ENCODE measurements around the gene PIAS4.

Gene PIAS4

DNA sequence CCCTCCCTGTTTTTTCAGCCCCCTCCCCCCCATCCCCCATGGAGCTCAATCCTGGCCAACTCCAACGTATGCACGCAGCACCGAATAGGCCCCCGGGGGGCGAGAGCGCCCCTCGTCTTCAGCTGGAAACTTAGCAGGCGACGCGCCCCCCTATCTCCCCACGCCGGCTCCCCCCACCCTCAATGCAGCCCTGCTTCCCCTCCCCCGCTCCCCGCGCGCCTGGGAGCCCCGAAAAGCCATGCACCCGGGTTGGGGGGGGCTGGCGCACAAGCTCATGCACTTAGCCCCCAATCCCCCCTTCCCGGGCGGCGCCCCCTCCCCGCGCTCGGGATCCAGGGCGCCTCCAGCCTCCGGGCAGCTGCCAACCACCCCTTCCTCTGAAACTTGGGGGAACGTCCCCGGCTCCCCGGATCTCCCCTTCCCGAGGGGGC lies 58.7 kb downstream of the PIAS4 start:
- no peak for TF ChIP-seq CTCF (IDR thresholded peaks at IDR 0.05; ENCODE audit: control extremely low read depth, extremely low read depth, low read depth, missing control alignments)
- POLR2A ChIA-PET = no interaction called here
- CTCF ChIA-PET = no interaction called here
- no peak for DNase-seq (ENCODE audit: extremely low spot score)

DNA sequence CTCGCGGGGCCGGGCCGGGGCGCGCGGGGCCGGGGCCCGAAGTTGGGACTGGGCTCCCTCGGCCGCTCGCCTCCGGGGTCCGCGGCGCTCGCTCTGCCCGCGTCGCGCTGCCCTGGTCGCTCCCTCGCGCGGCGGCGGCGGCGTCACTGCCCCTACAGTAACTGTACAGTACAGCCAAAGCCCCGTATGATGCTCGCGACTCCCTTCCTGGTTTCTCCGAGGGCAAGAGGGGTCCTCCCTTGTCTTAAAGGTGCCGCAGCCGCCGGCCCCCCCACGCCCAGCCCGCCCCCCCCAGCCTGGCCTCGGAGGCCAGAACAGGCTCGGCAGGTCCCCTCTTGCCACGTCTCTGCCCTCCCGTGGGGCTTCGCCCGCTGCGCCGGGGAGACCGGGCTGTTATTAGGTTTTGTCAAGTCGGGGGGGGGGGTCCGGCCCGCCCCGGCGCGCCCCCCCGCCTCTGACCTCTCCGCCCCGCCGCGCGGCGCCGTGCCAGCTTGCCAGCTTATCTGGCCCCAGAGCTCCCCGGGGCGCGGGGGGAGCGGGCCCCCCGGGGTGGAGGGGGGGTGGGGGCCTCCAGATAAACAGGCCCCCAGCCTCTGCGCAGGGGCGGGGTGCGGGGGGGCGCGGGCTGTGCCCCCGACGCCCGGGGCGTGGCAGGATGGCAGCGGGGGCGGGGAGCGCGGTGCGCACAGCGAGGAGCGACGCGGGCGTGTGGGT lies 59.3 kb downstream of the PIAS4 start, which contains the start of gene ZBTB7A:
ZBTB7A (minus strand) TSS at position 218 of the 714 bp plus-strand sequence. CDS start 11,667 bp downstream, outside the sequence.
- no peak for TF ChIP-seq CTCF (IDR thresholded peaks at IDR 0.05; ENCODE audit: control extremely low read depth, extremely low read depth, low read depth, missing control alignments)
- POLR2A ChIA-PET = interaction anchor here (0.5 kb wide), 1 partner anchor 20 kb away, joined by 3 read pairs; no protein-coding TSS in a partner anchor
- DNase-seq (ENCODE audit: extremely low spot score) = peak; percentile 77
- CTCF ChIA-PET = no interaction called here

DNA sequence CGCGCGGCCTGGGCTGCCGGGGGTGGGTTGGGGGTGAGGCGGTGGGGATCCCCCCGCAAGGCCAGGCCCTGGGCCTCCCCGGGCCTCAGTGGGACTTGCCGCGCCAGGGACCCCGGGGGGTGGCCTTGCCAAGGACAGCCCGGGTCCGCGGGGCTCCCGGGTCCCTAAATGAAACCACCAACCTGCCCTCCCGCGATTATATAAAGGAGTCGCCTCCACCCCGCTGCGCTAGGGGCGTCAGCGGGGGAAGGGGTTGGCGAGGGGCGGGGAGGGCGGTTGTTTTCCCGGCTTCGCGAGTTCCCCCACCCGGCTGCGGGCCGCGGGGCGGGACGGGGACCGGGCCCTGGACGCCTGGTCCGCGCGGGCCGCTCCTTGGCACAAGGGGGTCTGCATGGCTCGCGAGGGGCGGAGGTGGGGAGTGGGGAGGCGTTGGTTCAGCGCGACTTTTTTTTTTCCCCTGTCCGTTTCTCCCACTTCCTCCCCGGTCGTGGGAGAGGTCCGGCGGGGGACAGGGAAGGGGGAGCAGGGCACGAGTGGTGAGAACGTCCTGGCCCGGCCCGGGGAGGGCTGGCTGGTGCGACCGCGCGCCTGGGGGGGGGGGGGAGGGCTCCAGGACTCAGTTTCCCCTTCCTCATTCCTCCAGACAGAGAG lies 60.0 kb downstream of the PIAS4 start:
- DNase-seq (ENCODE audit: extremely low spot score) = no peak
- ChIA-PET POLR2A (interaction anchor here (0.6 kb wide), 1 partner anchor 21 kb away, joined by 4 read pairs; no protein-coding TSS in a partner anchor), CTCF (no interaction called here)
- TF ChIP-seq CTCF (IDR thresholded peaks at IDR 0.05; ENCODE audit: control extremely low read depth, extremely low read depth, low read depth, missing control alignments) = no peak

DNA sequence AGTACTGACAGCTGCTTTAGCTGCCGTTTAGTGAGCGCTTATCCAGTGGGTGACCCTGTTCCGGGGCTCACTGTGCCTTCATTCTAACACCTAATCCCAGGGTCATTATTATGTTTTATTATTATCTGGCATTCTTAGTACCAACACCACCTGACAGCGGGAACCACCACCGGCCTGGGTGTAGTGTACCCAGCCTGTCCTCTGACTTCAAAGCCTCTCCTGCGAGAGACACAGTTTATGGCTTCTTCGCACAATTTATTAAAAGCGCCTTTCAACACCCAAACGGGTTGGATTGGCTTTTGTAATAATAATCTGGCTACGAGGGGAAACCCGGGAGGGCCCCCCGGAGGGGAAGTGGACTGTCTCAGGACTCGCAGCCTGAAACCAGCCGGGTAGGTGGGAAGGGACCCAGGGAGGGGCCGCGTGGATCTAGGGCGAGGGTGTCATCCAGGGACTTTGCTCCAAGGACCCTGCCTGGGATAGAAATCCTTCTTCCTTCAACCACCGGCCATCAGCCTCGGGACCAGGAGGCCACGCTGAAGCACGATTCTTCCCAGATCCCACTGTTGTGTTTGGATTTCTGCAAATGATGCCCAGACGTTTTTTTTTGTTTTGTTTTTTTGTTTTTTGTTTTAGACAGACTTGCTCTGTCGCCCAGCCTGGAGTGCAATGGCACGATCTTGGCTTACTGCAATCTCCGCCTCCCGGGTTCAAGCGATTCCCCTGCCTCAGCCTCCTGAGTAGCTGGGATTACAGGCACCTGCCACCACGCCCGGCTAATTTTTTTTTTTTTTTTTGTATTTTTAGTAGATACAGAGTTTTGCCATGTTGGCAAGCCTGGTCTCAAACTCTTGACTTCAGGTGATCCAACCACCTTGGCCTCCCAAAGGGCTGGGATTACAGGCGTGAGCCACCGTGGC lies 60.8 kb downstream of the PIAS4 start:
- POLR2A ChIA-PET = interaction anchor here (0.6 kb wide), 1 partner anchor 20 kb away, joined by 4 read pairs; no protein-coding TSS in a partner anchor
- DNase-seq (ENCODE audit: extremely low spot score) = no peak
- CTCF ChIA-PET = no interaction called here
- TF ChIP-seq CTCF (IDR thresholded peaks at IDR 0.05; ENCODE audit: control extremely low read depth, extremely low read depth, low read depth, missing control alignments) = no peak

DNA sequence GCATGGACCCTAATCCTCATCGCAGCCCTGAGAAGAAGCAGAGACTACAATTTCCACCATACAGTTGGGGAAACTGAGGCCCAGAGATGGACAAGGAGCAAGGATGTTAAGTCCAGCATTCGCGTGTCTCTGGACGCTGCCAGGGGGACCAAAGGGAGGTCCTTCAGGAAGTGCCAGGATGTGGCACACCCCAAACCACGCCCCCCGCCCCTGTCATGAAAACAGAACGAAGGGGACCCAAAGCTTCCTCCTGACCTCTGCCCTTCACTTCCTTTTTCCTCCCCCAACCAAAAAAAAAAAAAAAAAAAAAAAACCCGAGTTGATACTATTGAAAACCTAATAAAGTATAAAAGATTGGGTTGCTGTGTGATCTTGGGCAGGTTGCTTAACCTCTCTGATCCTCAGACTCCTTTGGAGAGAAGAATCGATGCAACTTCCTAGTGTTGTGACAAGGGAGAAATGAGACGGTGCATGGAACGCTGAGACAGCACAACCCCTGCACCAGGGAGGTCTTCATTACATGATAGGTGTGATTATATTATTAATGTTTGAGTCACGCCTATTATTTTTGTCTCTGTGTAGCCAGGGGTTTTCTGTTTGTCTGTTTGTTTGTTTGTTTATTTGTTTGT lies 61.9 kb downstream of the PIAS4 start:
- ChIA-PET POLR2A (no interaction called here), CTCF (no interaction called here)
- TF ChIP-seq CTCF (IDR thresholded peaks at IDR 0.05; ENCODE audit: control extremely low read depth, extremely low read depth, low read depth, missing control alignments) = no peak
- DNase-seq (ENCODE audit: extremely low spot score) = no peak

- DNase-seq (ENCODE audit: extremely low spot score) = no peak
- POLR2A ChIA-PET = interaction anchor here (0.6 kb wide), 1 partner anchor 16 kb away, joined by 5 read pairs; no protein-coding TSS in a partner anchor
- TF ChIP-seq CTCF (IDR thresholded peaks at IDR 0.05; ENCODE audit: control extremely low read depth, extremely low read depth, low read depth, missing control alignments) = no peak
- CTCF ChIA-PET = no interaction called here
Observed at GRCh38 chr19:4071610-4072009, 64.1 kb downstream of the PIAS4 start.

Data from GM10248 (cell line).